ENCODE results near the gene DTX1.

Gene DTX1

GRCh38 chr12:113056631-113057488 is at the start of gene DTX1:
Gene DTX1 (plus strand): TSS chr12:113056730. CDS start chr12:113058193, 1,463 bp downstream.
- DNase-seq (ENCODE audit: low spot score): peak; percentile 57

DNA sequence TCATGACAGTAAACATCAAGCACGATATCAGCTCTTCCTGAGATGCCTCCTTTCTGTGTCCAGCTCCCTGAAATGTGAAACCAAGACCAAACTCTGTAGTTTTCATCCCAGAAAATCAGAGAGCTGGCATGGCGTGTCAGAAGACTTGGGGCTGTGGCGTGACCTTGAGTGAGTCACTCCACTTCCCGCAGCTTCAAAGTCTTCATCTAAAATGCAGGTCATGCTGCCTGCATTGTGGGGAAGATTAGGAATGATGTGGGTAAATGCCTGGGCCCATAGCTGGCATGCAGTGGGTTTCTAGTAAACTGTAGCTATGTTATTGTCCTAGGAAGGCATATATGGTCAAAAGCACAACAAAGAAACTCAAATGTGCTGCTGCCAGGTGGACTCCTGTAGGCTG is 49.4 kb upstream of the DTX1 start:
- no peak for DNase-seq (ENCODE audit: low spot score)

GRCh38 chr12:113010701-113011100 is 45.8 kb upstream of the DTX1 start:
- no peak for DNase-seq (ENCODE audit: low spot score)

GRCh38 chr12:113014565-113014964 is 42.0 kb upstream of the DTX1 start:
- DNase-seq (ENCODE audit: low spot score): no peak

DNA sequence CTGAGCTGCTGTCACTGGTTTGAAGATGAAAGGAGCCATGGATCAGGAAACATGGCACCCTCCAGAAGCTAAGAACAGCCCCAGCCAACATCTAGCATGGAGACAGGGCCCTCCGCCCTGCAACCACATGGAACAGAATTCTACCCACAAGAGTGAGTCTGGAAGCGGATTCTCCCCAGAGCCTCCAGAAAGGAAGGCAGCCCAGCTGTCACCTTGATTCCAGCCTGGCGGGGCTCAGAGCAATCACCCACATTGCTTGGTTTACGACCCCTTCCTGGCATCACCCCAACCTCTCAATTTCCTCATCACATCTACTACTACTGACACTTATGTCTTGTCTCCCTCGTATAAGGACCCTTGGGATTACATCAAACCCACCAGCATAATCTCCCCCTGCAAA is 39.7 kb upstream of the DTX1 start:
- DNase-seq (ENCODE audit: low spot score): peak; percentile 55

- DNase-seq (ENCODE audit: low spot score): no peak
Measured at GRCh38 chr12:113019025-113019424, 37.5 kb upstream of the DTX1 start.

DNA sequence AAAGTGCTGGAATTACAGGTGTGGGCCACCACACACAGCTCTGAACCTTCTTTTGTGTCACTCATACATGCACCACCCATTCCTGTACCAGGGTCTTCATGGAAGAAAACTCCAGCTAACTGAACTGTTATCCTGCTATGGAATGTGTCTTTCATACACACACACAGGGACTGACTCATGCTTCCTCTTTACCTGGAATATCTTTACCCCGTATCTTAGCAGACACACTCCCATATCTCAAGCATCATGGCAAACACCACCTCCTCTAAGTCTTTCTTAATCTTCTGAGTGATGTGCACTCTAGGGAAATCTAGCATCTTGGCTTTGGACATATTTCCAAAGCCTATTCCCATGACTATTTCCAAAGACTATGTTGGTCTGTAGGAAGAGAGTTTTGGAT is 35.0 kb upstream of the DTX1 start:
- no peak for DNase-seq (ENCODE audit: low spot score)

GRCh38 chr12:113022563-113023297 is 33.8 kb upstream of the DTX1 start:
- DNase-seq (ENCODE audit: low spot score): no peak

GRCh38 chr12:113027726-113028125 is 28.8 kb upstream of the DTX1 start:
- no peak for DNase-seq (ENCODE audit: low spot score)

- peak; percentile 71 for DNase-seq (ENCODE audit: low spot score)
Measured at GRCh38 chr12:113030875-113031525, 25.5 kb upstream of the DTX1 start.

DNA sequence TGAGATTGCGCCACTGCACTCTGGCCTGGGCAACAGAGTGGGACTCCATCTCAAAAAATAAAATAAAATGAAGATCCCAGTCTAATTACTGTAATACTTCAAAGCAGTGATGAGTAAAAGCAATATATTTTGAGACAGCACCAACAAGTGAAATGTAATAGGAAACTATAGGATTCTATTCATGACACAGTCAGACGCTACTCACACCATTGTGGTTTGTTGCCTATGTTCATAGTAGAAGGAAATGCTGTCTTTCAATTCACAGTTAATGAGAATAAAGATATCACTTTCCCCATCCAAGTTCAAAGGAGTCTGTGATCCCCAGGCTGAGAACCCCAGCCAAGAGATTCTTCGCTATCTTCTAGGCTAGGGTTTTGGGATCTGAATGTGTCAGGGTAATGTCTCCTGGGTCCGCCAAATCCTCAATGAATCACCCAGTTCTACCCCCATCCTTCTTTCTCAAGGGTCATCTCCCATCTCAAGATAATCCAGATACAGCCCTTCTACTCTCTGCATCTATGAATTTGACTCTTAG is 16.6 kb upstream of the DTX1 start:
- DNase-seq (ENCODE audit: low spot score): no peak

DNA sequence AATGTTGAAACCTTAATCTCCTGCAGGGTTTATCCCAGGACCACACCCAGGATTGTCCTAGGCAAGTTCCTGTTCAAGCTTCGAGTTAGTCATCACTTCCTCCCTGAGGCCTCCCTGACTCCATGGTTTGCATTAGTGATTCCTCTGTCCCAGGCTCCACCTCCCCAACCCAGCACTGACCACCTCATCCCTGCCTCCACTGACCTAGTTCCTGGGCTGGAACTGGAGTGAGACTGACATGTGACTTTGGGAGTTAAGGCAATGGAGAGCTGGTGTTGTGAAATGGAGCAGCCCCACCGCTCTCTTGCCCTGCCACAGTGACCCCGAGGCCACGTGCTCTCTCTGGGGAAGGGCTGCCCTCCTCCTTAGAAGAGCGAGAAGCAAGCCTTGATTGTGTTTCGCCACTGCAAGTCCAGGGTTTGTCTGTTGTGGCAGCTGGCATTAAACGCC is 15.8 kb upstream of the DTX1 start:
- no peak for DNase-seq (ENCODE audit: low spot score)

GRCh38 chr12:113041560-113041959 is 15.0 kb upstream of the DTX1 start:
- no peak for DNase-seq (ENCODE audit: low spot score)

- DNase-seq (ENCODE audit: low spot score): no peak
Measured at GRCh38 chr12:113043240-113043639, 13.3 kb upstream of the DTX1 start.

DNA sequence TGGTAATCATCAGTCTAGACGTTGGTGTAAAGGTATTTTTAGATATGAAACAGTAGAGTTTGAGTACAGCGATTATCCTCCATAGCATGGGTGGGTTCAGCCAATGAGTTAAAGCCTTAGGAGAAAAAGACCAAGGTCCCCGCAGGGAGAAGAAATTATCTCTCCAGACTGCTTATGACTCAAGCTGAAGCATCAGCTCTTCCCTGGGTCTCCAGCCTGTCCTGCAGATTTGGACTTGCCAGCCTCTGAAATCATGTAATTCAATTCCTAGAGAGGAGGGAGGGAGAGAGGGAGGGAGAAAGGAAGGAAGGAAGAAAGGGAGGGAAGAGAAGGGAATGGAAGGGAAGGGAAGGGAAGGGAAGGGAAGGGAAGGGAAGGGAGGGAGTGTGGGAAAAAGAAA is 12.0 kb upstream of the DTX1 start:
- DNase-seq (ENCODE audit: low spot score): no peak

DNA sequence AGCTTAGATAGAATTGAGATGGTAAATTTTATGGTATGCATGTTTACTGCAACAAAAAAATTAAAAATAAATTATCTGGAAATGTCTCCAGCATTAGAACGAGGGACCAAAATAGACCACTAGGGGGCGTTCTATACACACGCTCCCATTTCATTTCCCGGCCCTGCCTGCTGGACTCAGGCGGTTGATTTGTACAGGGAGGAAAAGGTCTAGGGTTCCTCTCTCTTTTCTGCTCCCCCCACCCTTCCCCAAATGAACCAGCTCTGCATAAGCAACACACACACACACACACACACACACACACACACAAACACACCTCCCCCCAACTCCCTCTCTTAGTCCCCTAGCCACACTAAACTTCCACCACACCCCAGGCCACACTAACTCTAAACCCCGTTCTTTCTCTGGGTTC is 7.8 kb upstream of the DTX1 start:
- DNase-seq (ENCODE audit: low spot score): peak; percentile 83

GRCh38 chr12:113049976-113050742 is 6.4 kb upstream of the DTX1 start:
- no peak for DNase-seq (ENCODE audit: low spot score)

- DNase-seq (ENCODE audit: low spot score): no peak
Measured at GRCh38 chr12:113050795-113051194, 5.7 kb upstream of the DTX1 start.

GRCh38 chr12:113051759-113052158 is 4.8 kb upstream of the DTX1 start:
- DNase-seq (ENCODE audit: low spot score): no peak

DNA sequence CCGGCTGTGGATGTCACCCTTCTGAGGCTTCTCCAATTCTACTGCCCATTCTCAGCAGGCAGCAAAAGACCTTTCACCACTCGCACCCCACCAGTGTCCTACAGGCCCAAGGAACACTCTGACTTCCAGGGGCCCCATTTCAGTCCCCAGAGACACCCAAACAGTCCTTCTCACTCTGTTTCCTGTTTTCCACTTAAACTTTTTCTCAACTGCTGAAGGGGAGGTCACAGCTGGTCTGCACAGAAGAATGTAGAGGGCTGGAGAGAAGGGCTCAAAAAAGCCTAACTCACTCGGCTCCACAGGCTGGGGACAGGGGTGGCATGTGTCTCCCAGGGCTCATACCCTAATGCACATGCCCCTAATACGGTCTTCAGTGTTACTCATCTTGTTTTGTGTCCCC is 4.2 kb upstream of the DTX1 start:
- no peak for DNase-seq (ENCODE audit: low spot score)

GRCh38 chr12:113054948-113055486 is 1.5 kb upstream of the DTX1 start:
- DNase-seq (ENCODE audit: low spot score): no peak
